HG02970 (cell line): ENCODE data around the gene KANTR.
"Not testable (repeated sequence)": the region's sequence is repeated elsewhere in the genome, so short reads cannot be mapped to it uniquely, and the experiment has no call there.

Experiments used
- ATAC-seq: cut with Tn5 transposase; IDR thresholded peaks from one replicate; pipeline ENCODE4 v1.9.1; 2021; ENCODE audit warnings: mild to moderate bottlenecking, moderate library complexity, moderate number of reproducible peaks; ENCODE audit not compliant: unreplicated experiment, low FRiP score

Gene KANTR

GRCh38 chrX:53122013-53122412 is 28.1 kb downstream of the KANTR start:
- no peak for ATAC-seq

GRCh38 chrX:53125506-53125905 is 31.6 kb downstream of the KANTR start:
- no peak for ATAC-seq

GRCh38 chrX:53126377-53126776 is 32.4 kb downstream of the KANTR start:
- ATAC-seq = no peak

GRCh38 chrX:53128097-53128749 is 34.3 kb downstream of the KANTR start:
- ATAC-seq = no peak

GRCh38 chrX:53133400-53133799 is 39.5 kb downstream of the KANTR start:
- no peak for ATAC-seq

- no peak for ATAC-seq
These were observed 41.6 kb downstream of the KANTR start for GRCh38 chrX:53135581-53135980.

GRCh38 chrX:53153581-53153980 is 59.6 kb downstream of the KANTR start:
- no peak for ATAC-seq

- no peak for ATAC-seq
These were observed 61.7 kb downstream of the KANTR start for GRCh38 chrX:53155512-53156206.

GRCh38 chrX:53156207-53156596 is 62.3 kb downstream of the KANTR start:
- ATAC-seq = no peak

- ATAC-seq = no peak
These were observed 65.2 kb downstream of the KANTR start for GRCh38 chrX:53159184-53159583.

GRCh38 chrX:53160297-53160983 is 66.5 kb downstream of the KANTR start:
- ATAC-seq = no peak

- no peak for ATAC-seq
These were observed 69.5 kb downstream of the KANTR start for GRCh38 chrX:53163436-53163835.

- not testable (repeated sequence) for ATAC-seq
These were observed 70.6 kb downstream of the KANTR start for GRCh38 chrX:53164566-53164965.

- no peak for ATAC-seq
These were observed 72.2 kb downstream of the KANTR start for GRCh38 chrX:53166103-53166502.

- ATAC-seq = no peak
These were observed 77.4 kb downstream of the KANTR start for GRCh38 chrX:53171356-53171755.
